Stimulated activated memory B cell treated with anti-CD40 and anti-IgM and Interleukin-4, amounts not matched to agents 10 μg/mL and 1 μg/mL and 100 μg/mL, for 72 hours (primary cell): ENCODE data around the gene FXN.
"Not testable (repeated sequence)": the region's sequence is repeated elsewhere in the genome, so short reads cannot be mapped to it uniquely, and the experiment has no call there.

Experiments
- ATAC-seq: fragments of 150-1000 bp; cut with Tn5 transposase; 2 replicates; pipeline ENCODE4 v1.10.0; 2021
- H3K27ac Mint-ChIP-seq: one replicate; pipeline ENCODE4 v1.8.0; 2022; ENCODE audit warnings: mild to moderate bottlenecking, mixed read lengths
- H3K27me3 Mint-ChIP-seq: one replicate; pipeline ENCODE4 v1.8.0; 2022; ENCODE audit warnings: mixed read lengths
- H3K36me3 Mint-ChIP-seq: one replicate; pipeline ENCODE4 v1.8.0; 2022; ENCODE audit warnings: mixed read lengths
- H3K4me1 Mint-ChIP-seq: one replicate; pipeline ENCODE4 v1.8.0; 2022; ENCODE audit warnings: mixed read lengths
- H3K4me3 Mint-ChIP-seq: one replicate; pipeline ENCODE4 v1.8.0; 2022; ENCODE audit warnings: mild to moderate bottlenecking, moderate library complexity, mixed read lengths
- H3K9me3 Mint-ChIP-seq: one replicate; pipeline ENCODE4 v1.8.0; 2022; ENCODE audit warnings: mixed read lengths

Gene FXN

DNA sequence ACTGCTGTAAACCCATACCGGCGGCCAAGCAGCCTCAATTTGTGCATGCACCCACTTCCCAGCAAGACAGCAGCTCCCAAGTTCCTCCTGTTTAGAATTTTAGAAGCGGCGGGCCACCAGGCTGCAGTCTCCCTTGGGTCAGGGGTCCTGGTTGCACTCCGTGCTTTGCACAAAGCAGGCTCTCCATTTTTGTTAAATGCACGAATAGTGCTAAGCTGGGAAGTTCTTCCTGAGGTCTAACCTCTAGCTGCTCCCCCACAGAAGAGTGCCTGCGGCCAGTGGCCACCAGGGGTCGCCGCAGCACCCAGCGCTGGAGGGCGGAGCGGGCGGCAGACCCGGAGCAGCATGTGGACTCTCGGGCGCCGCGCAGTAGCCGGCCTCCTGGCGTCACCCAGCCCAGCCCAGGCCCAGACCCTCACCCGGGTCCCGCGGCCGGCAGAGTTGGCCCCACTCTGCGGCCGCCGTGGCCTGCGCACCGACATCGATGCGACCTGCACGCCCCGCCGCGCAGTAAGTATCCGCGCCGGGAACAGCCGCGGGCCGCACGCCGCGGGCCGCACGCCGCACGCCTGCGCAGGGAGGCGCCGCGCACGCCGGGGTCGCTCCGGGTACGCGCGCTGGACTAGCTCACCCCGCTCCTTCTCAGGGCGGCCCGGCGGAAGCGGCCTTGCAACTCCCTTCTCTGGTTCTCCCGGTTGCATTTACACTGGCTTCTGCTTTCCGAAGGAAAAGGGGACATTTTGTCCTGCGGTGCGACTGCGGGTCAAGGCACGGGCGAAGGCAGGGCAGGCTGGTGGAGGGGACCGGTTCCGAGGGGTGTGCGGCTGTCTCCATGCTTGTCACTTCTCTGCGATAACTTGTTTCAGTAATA is at the start of gene FXN:
FXN (plus strand) TSS at position 315 of the 871 bp plus-strand sequence; CDS start at position 346, 31 bp downstream.
- H3K36me3 Mint-ChIP-seq: no peaks in the 10 kb centered on the region
- H3K9me3 Mint-ChIP-seq: no peaks in the 10 kb centered on the region
- H3K4me1 Mint-ChIP-seq: peaks cover 11% of the 10 kb centered on the region
- peak within 1 kb of the TSS; percentile 91 for H3K27ac Mint-ChIP-seq
- ATAC-seq: peak; percentile 95
- no peaks in the 10 kb centered on the region for H3K27me3 Mint-ChIP-seq
- H3K4me3 Mint-ChIP-seq: peak within 1 kb of the TSS; percentile 94

DNA sequence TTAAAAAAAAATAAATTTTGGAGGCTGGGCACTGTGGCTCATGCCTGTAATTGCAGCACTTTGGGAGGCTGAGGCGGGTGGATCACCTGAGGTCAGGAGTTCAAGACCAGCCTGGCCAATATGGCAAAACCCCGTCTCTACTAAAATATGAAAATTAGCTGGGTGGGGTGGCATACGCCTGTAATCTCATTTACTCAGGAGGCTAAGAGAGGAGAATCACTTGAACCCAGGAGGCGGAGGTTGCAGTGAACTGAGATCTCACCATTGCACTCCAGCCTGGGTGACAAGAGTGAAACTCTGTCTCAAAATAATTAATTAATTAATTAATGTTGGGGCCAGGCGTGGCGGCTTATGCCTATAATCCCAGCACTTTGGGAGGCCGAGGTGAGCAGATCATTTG is 48.6 kb upstream of the FXN start:
- not testable (repeated sequence) for ATAC-seq, H3K27me3 Mint-ChIP-seq, H3K4me3 Mint-ChIP-seq, H3K27ac Mint-ChIP-seq, H3K9me3 Mint-ChIP-seq
- peaks cover 46% of the 10 kb centered on the region for H3K36me3 Mint-ChIP-seq
- H3K4me1 Mint-ChIP-seq: peaks cover 12% of the 10 kb centered on the region

DNA sequence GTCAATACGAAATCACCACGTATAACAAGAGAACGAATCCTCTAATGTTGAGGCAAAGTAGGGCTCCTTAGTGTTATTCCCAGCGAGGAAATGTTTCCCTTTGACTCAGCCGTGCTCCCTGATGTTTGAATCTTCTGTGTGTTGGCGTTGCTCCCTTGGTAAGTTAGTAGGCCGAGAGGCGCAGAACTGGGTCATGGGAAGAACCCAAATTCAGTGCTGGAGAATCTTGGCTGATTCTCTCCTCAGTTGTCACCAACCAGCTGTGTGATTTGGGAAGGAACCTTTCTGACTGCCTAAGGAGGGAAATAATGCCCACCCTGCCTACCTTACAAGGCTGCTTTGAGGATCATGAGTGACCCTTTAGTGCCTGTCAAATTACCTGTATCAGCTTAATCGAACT is 44.1 kb upstream of the FXN start:
- no peaks in the 10 kb centered on the region for H3K9me3 Mint-ChIP-seq
- H3K36me3 Mint-ChIP-seq: peaks cover 41% of the 10 kb centered on the region
- no peak for ATAC-seq
- no peaks in the 10 kb centered on the region for H3K27me3 Mint-ChIP-seq
- no peaks in the 10 kb centered on the region for H3K4me1 Mint-ChIP-seq
- no peak overlapping the region for H3K27ac Mint-ChIP-seq
- no peak overlapping the region for H3K4me3 Mint-ChIP-seq

GRCh38 chr9:68995776-68996175 is 39.8 kb upstream of the FXN start:
- Mint-ChIP-seq H3K4me3 (no peak overlapping the region), H3K9me3 (no peaks in the 10 kb centered on the region), H3K27ac (peak overlapping the region; percentile 14), H3K4me1 (peaks cover 6% of the 10 kb centered on the region), H3K27me3 (no peaks in the 10 kb centered on the region), H3K36me3 (peaks cover 44% of the 10 kb centered on the region)
- ATAC-seq: no peak

DNA sequence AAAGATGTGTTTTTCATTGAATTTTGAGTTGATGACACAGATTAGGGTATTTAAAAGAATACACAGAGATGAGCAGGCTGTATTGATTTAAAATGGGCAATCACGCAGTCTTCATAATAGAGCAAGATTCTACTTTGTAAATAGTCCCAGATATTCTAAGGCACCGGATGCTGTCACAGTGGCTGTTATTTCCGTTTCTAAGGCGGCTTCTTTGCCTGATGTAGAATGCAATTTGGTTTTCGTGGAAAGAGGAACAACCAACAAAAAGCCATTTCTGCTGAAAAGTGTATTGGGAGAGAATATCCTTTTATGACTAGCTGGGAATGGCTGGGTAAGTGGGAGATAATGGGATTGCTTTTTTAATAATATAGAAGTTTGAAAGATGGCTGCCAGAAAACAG is 39.1 kb upstream of the FXN start:
- no peak overlapping the region for H3K4me3 Mint-ChIP-seq
- H3K27me3 Mint-ChIP-seq: no peaks in the 10 kb centered on the region
- ATAC-seq: no peak

GRCh38 chr9:68997666-68998065 is 37.9 kb upstream of the FXN start:
- H3K36me3 Mint-ChIP-seq: peaks cover 47% of the 10 kb centered on the region
- H3K27ac Mint-ChIP-seq: peak overlapping the region; percentile 48
- peaks cover 6% of the 10 kb centered on the region for H3K4me1 Mint-ChIP-seq
- ATAC-seq: no peak
- no peaks in the 10 kb centered on the region for H3K27me3 Mint-ChIP-seq
- no peaks in the 10 kb centered on the region for H3K9me3 Mint-ChIP-seq
- no peak overlapping the region for H3K4me3 Mint-ChIP-seq

More for the DNA sequence above, 39.1 kb upstream of the FXN start:
- Mint-ChIP-seq H3K27ac (peak overlapping the region; percentile 14), H3K4me1 (peaks cover 6% of the 10 kb centered on the region), H3K9me3 (no peaks in the 10 kb centered on the region), H3K36me3 (peaks cover 41% of the 10 kb centered on the region)

GRCh38 chr9:68998385-68998784 is 37.2 kb upstream of the FXN start:
- peak overlapping the region; percentile 48 for H3K27ac Mint-ChIP-seq
- no peaks in the 10 kb centered on the region for H3K27me3 Mint-ChIP-seq
- H3K4me1 Mint-ChIP-seq: peaks cover 6% of the 10 kb centered on the region
- peaks cover 47% of the 10 kb centered on the region for H3K36me3 Mint-ChIP-seq
- no peak for ATAC-seq
- no peak overlapping the region for H3K4me3 Mint-ChIP-seq
- H3K9me3 Mint-ChIP-seq: no peaks in the 10 kb centered on the region

DNA sequence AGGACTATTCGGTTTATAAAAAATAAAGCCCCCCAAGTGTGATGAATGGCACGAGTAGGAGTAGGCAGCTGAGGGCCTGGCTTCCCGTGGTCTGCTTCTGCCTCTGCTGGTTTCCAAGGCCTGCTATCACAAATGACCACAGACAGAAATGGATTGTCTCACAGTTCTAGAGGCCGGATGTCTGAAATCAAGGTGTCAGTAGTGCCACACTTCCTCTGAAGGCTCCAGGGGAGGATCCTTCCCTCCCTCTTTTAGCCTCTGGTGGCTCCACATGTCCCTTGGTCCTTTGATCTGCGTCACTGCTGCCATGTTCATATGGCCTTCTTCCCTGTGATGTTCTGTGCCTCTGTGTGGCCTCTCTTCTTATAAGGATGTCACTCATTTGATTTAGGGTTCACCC is 36.7 kb upstream of the FXN start:
- ATAC-seq: no peak
- Mint-ChIP-seq H3K27ac (peak overlapping the region; percentile 48), H3K4me3 (no peak overlapping the region), H3K4me1 (peaks cover 6% of the 10 kb centered on the region), H3K27me3 (no peaks in the 10 kb centered on the region), H3K36me3 (peaks cover 43% of the 10 kb centered on the region), H3K9me3 (no peaks in the 10 kb centered on the region)

DNA sequence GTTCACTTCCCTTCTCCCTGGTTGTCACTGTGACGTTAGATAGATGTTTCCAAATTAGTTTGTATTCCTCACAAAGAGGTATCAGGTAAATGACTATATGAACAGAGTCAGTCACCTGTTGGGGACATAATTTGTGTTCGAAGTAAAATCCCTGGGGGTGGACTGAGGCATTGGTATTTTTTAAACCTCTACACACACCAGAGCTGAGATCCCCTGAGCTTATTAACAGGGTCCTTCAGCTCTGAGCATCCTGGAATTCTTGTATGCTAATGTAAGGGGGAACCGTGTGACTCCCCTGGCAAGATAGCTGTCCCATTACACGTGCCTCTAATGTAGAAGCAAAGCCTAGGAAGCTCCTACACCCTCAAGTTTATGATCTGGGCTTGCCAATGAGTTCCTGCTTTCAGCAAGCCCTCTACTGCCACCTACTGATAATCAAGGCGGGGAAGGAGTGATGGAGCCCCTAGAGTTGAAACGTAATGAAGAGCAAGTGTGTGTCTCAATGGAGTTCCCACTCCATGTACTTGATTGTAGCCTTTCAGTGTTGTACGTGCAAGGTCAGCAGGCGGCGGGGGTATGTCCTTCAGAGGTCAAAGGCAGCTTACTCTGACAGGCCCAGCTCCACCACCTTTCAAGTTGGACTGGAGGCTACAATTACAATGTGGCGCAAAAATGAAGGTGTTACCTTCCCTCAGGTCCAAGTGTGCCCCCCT is 36.0 kb upstream of the FXN start:
- H3K4me1 Mint-ChIP-seq: peaks cover 6% of the 10 kb centered on the region
- H3K4me3 Mint-ChIP-seq: no peak overlapping the region
- no peaks in the 10 kb centered on the region for H3K9me3 Mint-ChIP-seq
- no peak overlapping the region for H3K27ac Mint-ChIP-seq
- H3K27me3 Mint-ChIP-seq: no peaks in the 10 kb centered on the region
- peaks cover 42% of the 10 kb centered on the region for H3K36me3 Mint-ChIP-seq
- ATAC-seq: peak; percentile 82

GRCh38 chr9:69001921-69002320 is 33.6 kb upstream of the FXN start:
- no peaks in the 10 kb centered on the region for H3K9me3 Mint-ChIP-seq
- H3K4me3 Mint-ChIP-seq: no peak overlapping the region
- peaks cover 45% of the 10 kb centered on the region for H3K36me3 Mint-ChIP-seq
- H3K4me1 Mint-ChIP-seq: peaks cover 6% of the 10 kb centered on the region
- no peak overlapping the region for H3K27ac Mint-ChIP-seq
- no peaks in the 10 kb centered on the region for H3K27me3 Mint-ChIP-seq
- ATAC-seq: no peak

GRCh38 chr9:69003051-69003450 is 32.5 kb upstream of the FXN start:
- Mint-ChIP-seq H3K27me3 (no peaks in the 10 kb centered on the region), H3K9me3 (no peaks in the 10 kb centered on the region), H3K4me3 (no peak overlapping the region), H3K36me3 (peaks cover 55% of the 10 kb centered on the region), H3K4me1 (peaks cover 6% of the 10 kb centered on the region), H3K27ac (no peak overlapping the region)
- ATAC-seq: no peak

- H3K27ac Mint-ChIP-seq: no peak overlapping the region
- ATAC-seq: no peak
- no peaks in the 10 kb centered on the region for H3K27me3 Mint-ChIP-seq
- no peaks in the 10 kb centered on the region for H3K4me1 Mint-ChIP-seq
- no peaks in the 10 kb centered on the region for H3K9me3 Mint-ChIP-seq
- no peak overlapping the region for H3K4me3 Mint-ChIP-seq
- peaks cover 46% of the 10 kb centered on the region for H3K36me3 Mint-ChIP-seq
Measured at GRCh38 chr9:69004836-69005235, 30.7 kb upstream of the FXN start.

GRCh38 chr9:69009708-69010107 is 25.8 kb upstream of the FXN start:
- Mint-ChIP-seq H3K27me3 (no peaks in the 10 kb centered on the region), H3K9me3 (no peaks in the 10 kb centered on the region), H3K4me3 (no peak overlapping the region), H3K27ac (no peak overlapping the region), H3K36me3 (peaks cover 27% of the 10 kb centered on the region), H3K4me1 (peaks cover 20% of the 10 kb centered on the region)
- no peak for ATAC-seq

DNA sequence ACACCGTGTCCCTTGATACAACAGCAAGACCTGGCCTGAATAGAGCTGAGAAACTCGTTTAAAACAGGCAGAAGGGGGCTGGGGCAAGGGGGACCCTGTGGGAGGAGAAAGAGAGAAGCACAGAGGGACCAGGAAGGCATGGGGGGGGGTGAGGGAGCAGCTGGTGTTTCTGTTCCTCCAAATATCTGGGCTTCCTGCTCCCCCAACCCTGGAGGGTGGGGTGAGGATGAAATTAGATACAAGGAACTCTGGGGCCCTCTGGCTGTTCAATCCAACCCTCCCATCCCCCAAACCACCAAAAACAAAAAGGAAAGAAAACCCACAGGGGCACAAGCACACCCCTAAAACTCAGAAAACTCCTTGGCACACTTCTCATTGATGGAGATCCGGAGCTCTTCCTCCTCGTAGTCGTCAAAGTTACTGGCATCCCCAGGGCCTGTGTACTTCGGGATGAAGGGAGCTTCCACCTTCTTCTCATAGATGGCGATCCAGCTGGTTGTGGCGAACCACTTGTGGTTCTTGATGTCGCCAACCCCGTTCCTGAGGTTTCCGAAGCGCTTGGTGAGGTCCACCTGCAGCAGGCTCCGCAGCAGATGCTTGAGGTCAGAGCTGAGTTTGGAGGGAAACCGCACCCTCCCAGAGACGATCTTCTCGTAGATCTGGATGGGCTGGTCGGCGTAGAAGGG is 22.7 kb upstream of the FXN start:
- peak; percentile 41 for ATAC-seq
- Mint-ChIP-seq H3K4me1 (peaks cover 20% of the 10 kb centered on the region), H3K9me3 (no peaks in the 10 kb centered on the region), H3K27ac (peak overlapping the region; percentile 11), H3K36me3 (peaks cover 8% of the 10 kb centered on the region), H3K27me3 (no peaks in the 10 kb centered on the region), H3K4me3 (peak overlapping the region; percentile 35)

GRCh38 chr9:69013382-69013727 is 22.2 kb upstream of the FXN start:
- Mint-ChIP-seq H3K9me3 (no peaks in the 10 kb centered on the region), H3K36me3 (peaks cover 3% of the 10 kb centered on the region), H3K27ac (no peak overlapping the region), H3K27me3 (no peaks in the 10 kb centered on the region), H3K4me3 (no peak overlapping the region), H3K4me1 (peaks cover 20% of the 10 kb centered on the region)
- ATAC-seq: no peak
